ENCODE measurements around the gene HPS1.

HPS1 gene

GRCh38 chr10:98411166-98411565 is 35.6 kb downstream of the HPS1 start:
- no peak for DNase-seq

GRCh38 chr10:98410759-98411158 is 36.0 kb downstream of the HPS1 start:
- no peak for DNase-seq

- DNase-seq, result no peak
Observed at GRCh38 chr10:98410135-98410743, 36.5 kb downstream of the HPS1 start.

- peak in 1 of 5 experiments; percentile 19 for DNase-seq
Observed at GRCh38 chr10:98408799-98409198, 37.9 kb downstream of the HPS1 start.

- no peak for DNase-seq
Observed at GRCh38 chr10:98407744-98408241, 38.9 kb downstream of the HPS1 start.

GRCh38 chr10:98407017-98407743 is 39.6 kb downstream of the HPS1 start:
- no peak for DNase-seq

GRCh38 chr10:98405422-98405821 is 41.3 kb downstream of the HPS1 start:
- no peak for DNase-seq

GRCh38 chr10:98404571-98405359 is 42.0 kb downstream of the HPS1 start:
- peak in 1 of 5 experiments; percentile 67 for DNase-seq

- DNase-seq, result peak in 1 of 5 experiments; percentile 79
Observed at GRCh38 chr10:98403812-98404504, 42.8 kb downstream of the HPS1 start.

- no peak for DNase-seq
Observed at GRCh38 chr10:98402931-98403718, 43.6 kb downstream of the HPS1 start.

- DNase-seq, result no peak
Observed at GRCh38 chr10:98402478-98402877, 44.3 kb downstream of the HPS1 start.

- DNase-seq, result peak in 1 of 5 experiments; percentile 50
Observed at GRCh38 chr10:98400482-98400881, 46.3 kb downstream of the HPS1 start.

GRCh38 chr10:98399784-98400183 is 47.0 kb downstream of the HPS1 start:
- DNase-seq, result no peak

GRCh38 chr10:98397089-98397600 is 49.6 kb downstream of the HPS1 start:
- no peak for DNase-seq

GRCh38 chr10:98396096-98397063 is 50.4 kb downstream of the HPS1 start:
- DNase-seq, result no peak

- DNase-seq, result no peak
Observed at GRCh38 chr10:98394851-98395440, 51.8 kb downstream of the HPS1 start.

GRCh38 chr10:98391578-98391991 is 55.1 kb downstream of the HPS1 start:
- DNase-seq, result peak in 1 of 5 experiments; percentile 84

GRCh38 chr10:98391065-98391464 is 55.7 kb downstream of the HPS1 start:
- DNase-seq, result peak in 1 of 5 experiments; percentile 50

- DNase-seq, result no peak
Observed at GRCh38 chr10:98390406-98390805, 56.3 kb downstream of the HPS1 start.

GRCh38 chr10:98389398-98389797 is 57.3 kb downstream of the HPS1 start:
- no peak for DNase-seq
